H9 (cell line): ENCODE data around the gene STARD3. TPM values are rescaled to one million over a fixed set of nuclear protein-coding genes. Genes with fewer than 3 reads are reported as not detected.

Experiments
- DNase-seq: peaks from one replicate; pipeline ENCODE4 v3.0.0-alpha.2; 2017
- H2AFZ ChIP-seq: one replicate; pipeline ENCODE4 v1.6.1; 2013; ENCODE audit warnings: mild to moderate bottlenecking, low read length, control low read depth, moderate library complexity
- H2AK5ac ChIP-seq: 2 replicates; pipeline ENCODE4 v1.6.1; 2013; ENCODE audit warnings: low read length, control low read depth, mixed read lengths; ENCODE audit not compliant: insufficient read length
- H2BK120ac ChIP-seq: one replicate; pipeline ENCODE4 v1.6.1; 2013; ENCODE audit warnings: low read depth, mild to moderate bottlenecking, low read length, control low read depth, inconsistent platforms; ENCODE audit not compliant: poor library complexity, severe bottlenecking
- H2BK12ac ChIP-seq: 2 replicates; pipeline ENCODE4 v1.6.1; 2013; ENCODE audit warnings: low read length, control low read depth, mixed read lengths, low read depth; ENCODE audit not compliant: insufficient read length
- H2BK15ac ChIP-seq: 2 replicates; pipeline ENCODE4 v1.6.1; 2013; ENCODE audit warnings: low read depth, low read length, control low read depth
- H2BK20ac ChIP-seq: one replicate; pipeline ENCODE4 v1.6.1; 2013; ENCODE audit warnings: low read depth, mild to moderate bottlenecking, low read length, control low read depth, inconsistent platforms; ENCODE audit not compliant: poor library complexity, severe bottlenecking
- H2BK5ac ChIP-seq: 2 replicates; pipeline ENCODE4 v1.6.1; 2013; ENCODE audit warnings: low read length, control low read depth, mixed read lengths; ENCODE audit not compliant: insufficient read length
- H3K14ac ChIP-seq: 2 replicates; pipeline ENCODE4 v1.6.1; 2013; ENCODE audit warnings: low read length, control low read depth; ENCODE audit not compliant: insufficient read depth
- H3K18ac ChIP-seq: 2 replicates; pipeline ENCODE4 v1.6.1; 2013; ENCODE audit warnings: low read depth, mild to moderate bottlenecking, mixed read lengths, low read length, control low read depth; ENCODE audit not compliant: insufficient read length
- H3K23ac ChIP-seq: 2 replicates; pipeline ENCODE4 v1.6.1; 2013; ENCODE audit warnings: low read length, control low read depth, mixed read lengths, low read depth; ENCODE audit not compliant: insufficient read length
- H3K23me2 ChIP-seq: 2 replicates; pipeline ENCODE4 v1.6.1; 2013; ENCODE audit warnings: low read depth, mild to moderate bottlenecking, mixed read lengths, low read length, control low read depth; ENCODE audit not compliant: insufficient read length, poor library complexity, severe bottlenecking
- H3K27ac ChIP-seq: 2 replicates; pipeline ENCODE4 v1.5.1; 2013; ENCODE audit warnings: low read length, control low read depth, mixed read lengths, low read depth; ENCODE audit not compliant: insufficient read length
- H3K27me3 ChIP-seq: 2 replicates; pipeline ENCODE4 v1.6.1; 2013; ENCODE audit warnings: low read length, control low read depth, inconsistent platforms; ENCODE audit not compliant: insufficient read depth
- H3K4ac ChIP-seq: 2 replicates; pipeline ENCODE4 v1.6.1; 2013; ENCODE audit warnings: low read depth, mild to moderate bottlenecking, control low read depth, inconsistent platforms, low read length, moderate library complexity
- H3K4me1 ChIP-seq: 2 replicates; pipeline ENCODE4 v1.6.1; 2013; ENCODE audit warnings: low read length, control low read depth, inconsistent platforms; ENCODE audit not compliant: insufficient read depth
- H3K4me2 ChIP-seq: 2 replicates; pipeline ENCODE4 v1.6.1; 2013; ENCODE audit warnings: low read length, control low read depth, mixed read lengths; ENCODE audit not compliant: insufficient read length, insufficient read depth
- H3K56ac ChIP-seq: 2 replicates; pipeline ENCODE4 v1.6.1; 2013; ENCODE audit warnings: low read depth, mild to moderate bottlenecking, mixed read lengths, low read length, control low read depth; ENCODE audit not compliant: insufficient read length
- H3K79me1 ChIP-seq: 2 replicates; pipeline ENCODE4 v1.6.1; 2013; ENCODE audit warnings: low read depth, mild to moderate bottlenecking, moderate library complexity, low read length, control low read depth, inconsistent platforms; ENCODE audit not compliant: insufficient read depth, poor library complexity, severe bottlenecking
- H3K79me2 ChIP-seq: 2 replicates; pipeline ENCODE4 v1.6.1; 2013; ENCODE audit warnings: low read length, control low read depth, inconsistent platforms; ENCODE audit not compliant: insufficient read depth
- H3K9ac ChIP-seq: 2 replicates; pipeline ENCODE4 v1.6.1; 2013; ENCODE audit warnings: low read length, control low read depth, mixed read lengths; ENCODE audit not compliant: insufficient read length; ENCODE audit errors: extremely low read depth
- H3K9me3 ChIP-seq: one replicate; pipeline ENCODE4 v1.6.1; 2013; ENCODE audit warnings: low read depth, low read length, inconsistent platforms; ENCODE audit not compliant: control insufficient read depth
- H3T11ph ChIP-seq: one replicate; pipeline ENCODE4 v1.6.1; 2013; ENCODE audit warnings: mild to moderate bottlenecking, low read length, control low read depth, inconsistent platforms
- H4K20me1 ChIP-seq: one replicate; pipeline ENCODE4 v1.6.1; 2013; ENCODE audit not compliant: control insufficient read depth, insufficient read length, insufficient read depth
- H4K5ac ChIP-seq: 2 replicates; pipeline ENCODE4 v1.6.1; 2013; ENCODE audit warnings: low read depth, mild to moderate bottlenecking, mixed read lengths, low read length, control low read depth; ENCODE audit not compliant: insufficient read length
- H4K8ac ChIP-seq: replicated peaks from 2 replicates; pipeline ENCODE4 v1.6.1; 2013; ENCODE audit warnings: low read length, control low read depth, mixed read lengths, low read depth; ENCODE audit not compliant: insufficient read length
- H4K91ac ChIP-seq: 2 replicates; pipeline ENCODE4 v1.6.1; 2013; ENCODE audit warnings: low read depth, mild to moderate bottlenecking, moderate library complexity, mixed read lengths, low read length, control low read depth; ENCODE audit not compliant: insufficient read length
- H3K27ac Mint-ChIP-seq, 3 experiments: 2 replicates in 2 of 3; 3 replicates in 1 of 3; pipeline ENCODE4 v1.8.0; 2020 to 2021; ENCODE audit warnings: mixed read lengths in 3 of 3, mild to moderate bottlenecking in 1 of 3, moderate library complexity in 1 of 3
- H3K27me3 Mint-ChIP-seq: 2 replicates; pipeline ENCODE4 v1.8.0; 2021; ENCODE audit warnings: low read depth, mild to moderate bottlenecking, moderate library complexity, mixed read lengths
- H3K36me3 Mint-ChIP-seq, 3 experiments: 2 replicates in 2 of 3; 3 replicates in 1 of 3; pipeline ENCODE4 v1.8.0; 2020 to 2021; ENCODE audit warnings: low read depth in 3 of 3, mixed read lengths in 3 of 3; ENCODE audit not compliant: insufficient read depth in 1 of 3
- H3K4me1 Mint-ChIP-seq, 2 experiments: 2 replicates each; pipeline ENCODE4 v1.8.0; 2020; ENCODE audit warnings: mixed read lengths in 2 of 2
- H3K4me3 Mint-ChIP-seq, 2 experiments: 2 replicates in 1 of 2; 3 replicates in 1 of 2; pipeline ENCODE4 v1.8.0; 2020 to 2021; ENCODE audit warnings: mild to moderate bottlenecking in 2 of 2, mixed read lengths in 2 of 2, moderate library complexity in 1 of 2
- H3K9me3 Mint-ChIP-seq, 2 experiments: 2 replicates in 1 of 2; 3 replicates in 1 of 2; pipeline ENCODE4 v1.8.0; 2020; ENCODE audit warnings: mild to moderate bottlenecking in 2 of 2, mixed read lengths in 2 of 2, moderate library complexity in 1 of 2
- CTCF ChIP-seq: fragments of 200-600 bp; sonication (generic); conservative IDR thresholded peaks from 3 replicates; pipeline ENCODE4 v1.8.0; 2021; ENCODE audit warnings: antibody characterized with exemption, mild to moderate bottlenecking
- WGBS: extraction: QIAGEN DNeasy Blood & Tissue Kit; methylation state at CpG from one replicate; pipeline ENCODE4 v1.1.7; 2013; ENCODE audit warnings: missing lambda C conversion rate, low lambda C conversion rate, mixed read lengths; ENCODE audit not compliant: insufficient read length; ENCODE audit errors: extremely low coverage; 5-methylcytosine and 5-hydroxymethylcytosine counted together
- total RNA-seq: library from RNA; stranded (reverse); gene quantifications from 2 replicates; pipeline ENCODE4 v1.2.1, GENCODE V29; 2021

Gene STARD3
- total RNA-seq, 1 experiment from 2014 or later = 51.3 TPM

DNA sequence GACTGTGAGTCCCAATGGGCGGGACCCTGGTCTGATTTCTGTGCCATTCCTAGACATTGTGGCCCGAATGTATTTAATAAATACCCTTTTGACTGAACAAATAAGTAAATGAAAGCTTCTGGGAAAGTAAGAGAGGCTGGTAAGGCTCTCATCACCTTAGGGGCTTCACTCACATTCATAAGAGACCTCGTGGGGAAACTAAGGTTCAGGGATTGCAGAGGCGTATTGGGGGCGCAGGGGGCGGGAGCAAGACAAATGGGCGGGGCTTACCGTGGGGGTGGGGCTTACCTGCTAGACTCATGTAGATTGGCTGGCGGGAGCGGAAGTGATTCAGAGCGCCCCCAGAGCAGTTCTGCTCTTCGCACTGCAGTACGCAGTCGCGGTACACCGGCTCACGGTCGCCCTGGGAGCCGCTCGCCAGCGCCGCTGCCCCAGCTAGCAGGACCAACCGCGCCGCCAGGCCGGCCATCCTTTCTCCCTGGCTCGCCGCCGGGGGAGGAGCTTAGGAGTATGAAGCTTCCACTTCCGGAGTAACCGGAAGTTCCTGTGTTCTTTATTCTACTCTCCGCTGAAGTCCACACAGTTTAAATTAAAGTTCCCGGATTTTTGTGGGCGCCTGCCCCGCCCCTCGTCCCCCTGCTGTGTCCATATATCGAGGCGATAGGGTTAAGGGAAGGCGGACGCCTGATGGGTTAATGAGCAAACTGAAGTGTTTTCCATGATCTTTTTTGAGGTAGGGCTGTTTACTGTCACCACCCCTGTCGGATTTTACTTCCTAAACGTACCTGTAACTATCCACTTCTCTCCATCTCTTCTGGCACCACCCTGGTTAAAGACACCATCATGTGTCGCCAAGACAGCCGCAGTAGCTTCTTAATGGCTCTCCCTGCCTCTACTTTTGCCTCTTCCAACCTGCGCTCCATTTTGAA, 50.9 kb downstream of the STARD3 start, which contains the start of gene PGAP3:
PGAP3 (minus strand) TSS at position 512 of the 929 bp plus-strand sequence; CDS start at position 469, 43 bp downstream.
- Histone ChIP-seq H3K4me2 (peak within 1 kb of the TSS; percentile 76), H3K23ac (no peak within 1 kb of the TSS), H3K27me3 (no peaks in the 10 kb centered on the region), H4K20me1 (no peaks in the 10 kb centered on the region), H3T11ph (no peak within 1 kb of the TSS), H3K14ac (peak within 1 kb of the TSS; percentile 99), H3K79me2 (no peaks in the 10 kb centered on the region), H3K23me2 (peaks cover 9% of the 10 kb centered on the region), H2AFZ (no peak within 1 kb of the TSS), H4K5ac (peak within 1 kb of the TSS; percentile 27), H2BK20ac (no peak within 1 kb of the TSS), H3K4ac (no peak within 1 kb of the TSS), H2BK12ac (no peak within 1 kb of the TSS), H4K8ac (no peak within 1 kb of the TSS), H3K27ac (peak within 1 kb of the TSS; percentile 74), H2BK15ac (no peak within 1 kb of the TSS), H3K4me1 (peaks cover 12% of the 10 kb centered on the region), H2BK120ac (peak within 1 kb of the TSS; percentile 71), H4K91ac (no peak within 1 kb of the TSS), H3K56ac (peak within 1 kb of the TSS; percentile 12), H2AK5ac (no peak within 1 kb of the TSS), H2BK5ac (no peak within 1 kb of the TSS), H3K18ac (peak within 1 kb of the TSS; percentile 99), H3K9me3 (no peaks in the 10 kb centered on the region), H3K79me1 (no peaks in the 10 kb centered on the region), H3K9ac (peak within 1 kb of the TSS; percentile 85)
- no CpG with 5 or more reads among the region's 45 CpGs for WGBS
- no peak for TF ChIP-seq CTCF
- H3K27me3 Mint-ChIP-seq = no peaks in the 10 kb centered on the region
- peaks cover 6 to 26% (median 18%) of the 10 kb centered on the region in 3 experiments for H3K36me3 Mint-ChIP-seq
- H3K4me1 Mint-ChIP-seq = peaks cover 37 to 38% of the 10 kb centered on the region in 2 experiments
- H3K9me3 Mint-ChIP-seq = no peaks in the 10 kb centered on the region
- DNase-seq = peak; percentile 96
- H3K4me3 Mint-ChIP-seq = peak within 1 kb of the TSS; percentile 85 to 88
- peak within 1 kb of the TSS; percentile 96 to 99 (median 98) for H3K27ac Mint-ChIP-seq
